Adipose tissue (tissue), 3 donors: Measurements from ENCODE around the gene BCAR1. TPM values are rescaled to one million over a fixed set of nuclear protein-coding genes. Genes with fewer than 3 reads are reported as not detected.
"Not testable (repeated sequence)": the region's sequence is repeated elsewhere in the genome, so short reads cannot be mapped to it uniquely, and the experiment has no call there.

ENCODE experiments used
- H3K27ac ChIP-seq: one replicate; pipeline ENCODE4 v1.5.1; 2013; ENCODE audit warnings: low read depth, low read length
- WGBS, 3 donors: extraction: QIAGEN DNeasy Blood & Tissue Kit; methylation state at CpG; one replicate each; pipeline ENCODE4 v1.1.7; 2013; 5-methylcytosine and 5-hydroxymethylcytosine counted together
- polyA plus RNA-seq, 3 donors: library from polyadenylated mRNA; stranded (reverse); fragments of 200-250 nt; gene quantifications; one replicate each; pipeline ENCODE4 v1.2.3, GENCODE V29; 2013
- donor health status: healthy with polysubstance abuse.
- donor health status: Bipolar disorder and iron deficiency.
- donor health status: healthy.

The BCAR1 gene
- polyA plus RNA-seq, 3 donors: 28.6 to 64.0 (median 28.7) TPM

DNA sequence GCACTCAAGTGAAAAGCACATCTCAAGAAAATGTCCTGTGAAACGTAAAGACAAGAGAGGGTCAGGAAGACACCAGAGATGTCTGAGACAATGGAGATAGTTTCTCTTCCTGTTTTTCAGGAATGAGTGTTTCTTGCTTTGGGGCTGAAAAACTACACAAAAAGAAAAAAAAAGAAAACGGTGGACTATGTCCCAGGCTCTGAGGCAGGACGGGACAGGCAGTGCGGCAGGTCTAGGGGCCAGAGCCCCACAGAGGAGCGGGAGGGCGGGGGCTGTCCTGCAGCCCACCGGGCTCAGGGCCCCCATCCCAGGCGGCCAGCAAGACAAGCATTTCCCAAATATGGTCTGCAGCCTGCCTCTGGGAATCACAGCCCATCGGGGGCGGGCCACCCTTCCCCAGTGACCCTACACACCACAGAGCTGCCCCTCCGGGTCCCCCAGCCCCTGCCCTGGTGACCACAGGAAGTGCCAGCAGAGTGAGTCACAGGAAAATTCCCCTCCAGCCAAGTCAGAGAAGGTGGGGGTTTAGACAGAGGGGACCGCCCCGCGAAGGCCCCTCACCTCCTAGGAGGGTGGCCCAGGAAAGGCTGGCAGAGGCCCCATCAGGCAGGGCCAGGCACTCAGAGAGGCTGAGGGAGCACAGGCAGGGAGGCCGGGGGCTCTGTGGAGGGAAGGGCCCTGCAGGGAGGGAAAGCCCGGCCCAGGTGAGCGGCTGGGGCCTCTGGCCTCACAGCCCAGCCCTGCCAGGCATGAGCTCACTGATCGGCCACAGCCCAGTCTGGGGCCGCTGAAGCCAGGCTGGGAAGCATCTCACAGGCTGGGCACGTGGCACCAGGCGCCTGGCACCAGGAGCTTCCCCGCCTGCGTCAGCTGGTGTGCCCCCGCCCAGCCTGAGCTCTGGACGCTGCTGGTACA is 6.3 kb downstream of the BCAR1 start:
- 36 to 43% (median 38%) methylated on average over 21 to 25 of the region's 25 CpGs for WGBS, 3 donors
- peak overlapping the region; percentile 78 for H3K27ac ChIP-seq

DNA sequence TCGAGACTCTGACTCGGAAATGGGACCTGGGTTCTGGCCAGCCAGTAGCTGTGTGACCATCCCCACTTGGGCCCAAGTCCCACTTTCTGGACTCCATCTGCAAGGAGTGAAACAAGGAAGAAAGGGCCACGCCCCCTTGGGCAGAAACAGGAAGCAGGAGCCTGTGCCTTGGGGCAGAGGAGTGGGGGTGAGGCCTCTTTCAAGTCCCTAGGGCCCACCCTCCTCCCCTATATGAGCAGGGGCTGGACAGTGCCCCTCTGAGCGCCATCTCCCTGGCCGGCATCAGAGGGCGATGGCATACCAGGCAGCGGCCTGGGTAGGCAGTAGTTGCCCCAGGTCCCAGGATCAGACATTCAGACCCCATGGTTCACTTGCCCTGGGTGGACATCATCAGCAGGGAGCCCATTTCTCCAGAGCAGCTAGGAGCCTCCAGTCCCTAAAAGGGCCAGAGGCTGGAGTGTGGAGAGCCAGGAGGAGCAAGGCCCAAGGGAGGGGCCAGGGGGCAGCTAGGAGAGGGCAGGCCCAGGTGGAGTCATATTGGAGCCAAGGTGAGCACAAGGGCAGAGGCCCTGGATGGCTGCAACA is 7.1 kb downstream of the BCAR1 start:
- peak overlapping the region; percentile 78 for H3K27ac ChIP-seq
- WGBS, 3 donors: 57 to 80% (median 64%) methylated on average over 7 of the region's 7 CpGs

DNA sequence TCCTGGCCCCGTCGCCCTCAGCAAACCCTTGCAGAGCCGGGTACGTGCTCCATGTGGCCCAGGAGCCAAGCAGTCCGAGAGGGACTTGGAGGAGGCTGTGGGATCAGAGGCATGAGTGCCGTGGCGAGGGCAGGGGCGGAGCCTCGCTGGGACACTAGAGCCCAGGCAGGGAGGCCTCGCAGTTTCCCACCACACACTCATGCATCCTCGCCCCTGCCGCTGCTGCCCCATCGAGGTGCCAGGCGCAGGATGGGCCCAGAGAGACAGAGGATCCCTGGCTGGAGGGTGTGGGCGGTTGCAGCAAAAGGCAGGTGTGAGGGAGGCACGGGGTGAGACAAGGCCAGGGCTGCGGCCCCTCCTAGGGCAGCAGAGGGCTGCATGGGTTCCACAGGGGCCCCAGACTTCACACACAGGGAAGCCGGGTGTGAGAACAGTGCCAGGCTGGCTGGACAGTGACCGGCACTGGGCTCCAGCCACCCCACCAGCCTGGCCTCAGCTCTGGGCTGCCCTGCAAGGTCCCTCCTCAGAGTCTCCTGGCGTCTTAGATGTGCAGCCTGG is 7.7 kb downstream of the BCAR1 start:
- WGBS, 3 donors: 64 to 70% (median 66%) methylated on average over 20 of the region's 20 CpGs
- H3K27ac ChIP-seq: no peak overlapping the region

DNA sequence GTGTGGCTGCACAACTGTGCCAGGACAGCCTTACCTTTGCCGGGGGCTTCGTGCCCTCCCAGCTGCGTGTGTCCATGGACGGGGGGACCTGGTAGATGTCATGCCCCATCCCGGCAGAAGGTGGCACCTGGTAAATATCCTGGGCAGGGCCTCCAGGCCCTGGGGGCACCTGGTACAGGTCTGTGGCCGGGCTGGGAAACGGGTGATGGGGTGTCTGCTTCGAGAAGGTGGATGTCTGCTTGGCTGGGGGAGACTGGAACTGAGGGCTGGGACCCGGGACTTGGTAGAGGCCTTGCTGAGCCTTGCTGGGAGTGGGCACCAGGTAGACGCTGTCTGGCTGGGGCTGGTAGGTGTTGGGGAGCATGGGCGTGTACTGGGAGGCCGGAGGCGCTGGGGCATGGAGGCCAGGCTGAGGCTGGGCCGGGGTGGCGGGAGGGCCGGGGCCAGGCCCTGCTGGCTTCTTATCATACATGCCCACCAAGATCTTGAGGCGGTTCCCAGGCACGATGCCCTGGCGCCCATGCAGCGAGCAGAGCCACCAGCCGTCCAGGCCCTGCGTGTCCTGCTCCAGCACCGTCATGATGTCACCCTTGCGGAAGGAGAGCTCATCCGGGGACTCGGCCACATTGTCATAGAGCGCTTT is 8.9 kb downstream of the BCAR1 start:
- 91 to 93% (median 93%) methylated on average over 27 of the region's 27 CpGs for WGBS, 3 donors
- H3K27ac ChIP-seq: not testable (repeated sequence)

DNA sequence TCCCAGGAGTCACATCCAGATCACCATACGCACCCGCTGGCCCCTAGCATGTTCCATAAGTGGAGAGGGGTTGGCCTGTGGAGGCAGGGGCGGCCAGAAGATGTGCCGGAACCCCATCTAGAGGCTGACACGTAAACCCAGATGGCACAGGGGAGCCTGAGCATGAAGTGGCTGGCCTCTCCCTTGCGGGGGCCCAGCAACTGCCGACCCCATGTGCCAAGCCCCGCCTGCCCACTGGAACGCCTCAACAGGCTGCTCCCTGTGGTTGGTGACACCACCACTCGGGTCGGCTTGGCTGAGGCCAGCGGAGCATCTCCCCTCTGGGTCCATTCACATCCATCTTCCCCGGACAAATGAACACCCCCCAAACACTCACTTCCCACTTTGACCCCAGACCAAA is 9.5 kb downstream of the BCAR1 start:
- H3K27ac ChIP-seq: no peak overlapping the region
- 90 to 92% (median 92%) methylated on average over 13 of the region's 13 CpGs for WGBS, 3 donors

DNA sequence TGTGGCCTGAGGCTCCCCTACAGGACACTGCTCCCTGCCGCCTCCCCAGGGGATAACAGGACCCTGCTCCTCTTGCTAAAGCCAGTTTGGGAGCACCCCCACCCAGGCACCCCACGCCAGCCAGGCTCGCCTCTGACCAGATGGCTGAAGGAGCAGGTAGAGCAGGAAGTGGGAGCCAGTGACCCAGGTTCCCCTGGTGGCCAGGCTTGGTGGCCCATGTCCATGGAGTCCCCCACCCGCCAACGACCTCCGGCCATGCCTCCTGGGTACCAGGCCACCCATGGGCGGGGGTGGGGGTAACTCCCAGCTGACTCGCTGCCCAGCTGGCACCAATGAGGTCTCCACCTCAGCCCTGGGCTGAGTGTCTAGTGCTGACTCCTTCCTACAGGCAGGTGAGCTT is 10.0 kb downstream of the BCAR1 start:
- H3K27ac ChIP-seq: no peak overlapping the region
- 77 to 96% (median 79%) methylated on average over 5 to 8 of the region's 8 CpGs for WGBS, 3 donors

DNA sequence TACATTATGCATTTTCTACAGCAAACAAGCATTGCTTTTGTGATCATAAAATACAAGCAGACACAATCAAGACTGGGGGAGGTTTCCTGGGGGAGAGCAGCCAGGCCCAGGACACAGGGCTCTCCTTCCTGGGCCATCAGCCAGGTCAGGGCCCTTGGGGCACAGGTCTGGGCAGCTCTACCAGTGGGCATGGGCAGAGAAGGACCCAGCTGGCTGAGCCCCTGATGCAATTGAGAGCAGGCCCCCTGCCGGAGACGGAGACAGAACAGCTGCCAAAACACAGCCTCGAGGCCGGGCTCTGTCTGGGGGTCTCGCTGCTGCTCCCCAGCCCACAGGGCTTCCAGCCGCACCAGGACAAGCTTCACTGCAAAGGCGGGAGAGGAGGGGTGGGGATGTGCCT is 10.8 kb downstream of the BCAR1 start:
- 77 to 82% (median 79%) methylated on average over 7 of the region's 7 CpGs for WGBS, 3 donors
- H3K27ac ChIP-seq: not testable (repeated sequence)

DNA sequence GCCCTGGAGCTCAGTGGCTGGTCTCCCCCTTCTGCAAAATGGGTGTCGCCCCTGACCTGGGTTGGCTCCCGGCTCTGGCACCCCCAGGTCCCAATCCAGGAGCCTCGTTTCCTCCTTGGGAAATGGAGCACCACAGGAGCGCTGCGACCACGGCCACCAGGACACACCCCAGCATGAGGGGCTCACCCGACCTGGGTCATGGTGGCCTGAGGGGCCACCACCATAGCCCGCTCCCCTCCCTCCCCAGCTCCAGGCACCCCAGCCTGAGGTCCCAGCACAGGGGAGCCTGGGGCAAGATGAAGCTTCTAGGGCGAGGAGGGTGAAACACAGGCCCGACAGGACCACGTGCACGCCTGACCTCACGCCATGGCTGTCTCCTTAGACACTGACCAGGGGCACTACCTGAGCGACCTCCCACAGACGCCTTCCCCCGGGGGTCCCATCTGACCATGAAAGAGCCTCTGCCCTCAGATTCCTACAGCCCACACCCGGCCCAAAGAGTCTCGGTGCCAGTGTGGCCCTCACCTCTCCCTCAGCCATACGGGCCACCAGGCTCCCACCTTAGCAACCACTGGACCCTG is 11.8 kb downstream of the BCAR1 start:
- 86 to 88% (median 88%) methylated on average over 16 to 19 of the region's 19 CpGs for WGBS, 3 donors

DNA sequence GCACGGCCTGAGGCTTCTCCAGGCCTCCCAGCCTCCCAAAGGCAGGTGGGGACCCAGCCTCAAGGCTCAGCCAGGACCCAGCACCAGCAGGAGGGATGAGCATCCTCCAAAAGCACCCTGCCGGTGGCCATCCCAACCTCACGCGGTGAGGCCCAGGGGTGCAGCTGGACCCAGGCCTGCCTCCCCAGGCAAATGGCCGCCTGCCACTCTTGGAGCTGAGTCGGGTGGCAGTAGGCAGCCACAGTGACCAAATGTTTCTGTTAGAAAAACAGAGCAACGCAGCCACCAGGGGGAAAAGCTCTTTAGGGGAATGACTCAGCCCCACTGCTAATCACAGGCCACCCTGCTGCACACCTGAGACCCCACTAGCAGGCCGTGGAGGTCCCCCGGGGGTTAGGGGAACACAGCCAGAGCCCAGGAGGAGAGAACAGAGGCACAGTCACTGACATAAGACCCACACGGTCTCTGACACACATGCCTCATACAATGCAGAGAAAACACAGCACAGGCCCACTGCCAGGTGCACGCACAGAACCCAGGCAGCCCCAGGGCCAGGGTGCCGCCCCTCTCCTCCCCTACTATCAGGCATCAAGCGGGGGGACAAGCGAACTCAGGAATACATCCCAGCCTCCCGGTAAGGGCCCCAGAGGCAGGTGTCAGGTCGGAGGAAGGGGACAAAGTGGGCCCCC is 12.4 kb downstream of the BCAR1 start:
- no peak overlapping the region for H3K27ac ChIP-seq
- 52 to 62% (median 54%) methylated on average over 16 of the region's 16 CpGs for WGBS, 3 donors

More for the DNA sequence above, 11.8 kb downstream of the BCAR1 start:
- no peak overlapping the region for H3K27ac ChIP-seq

DNA sequence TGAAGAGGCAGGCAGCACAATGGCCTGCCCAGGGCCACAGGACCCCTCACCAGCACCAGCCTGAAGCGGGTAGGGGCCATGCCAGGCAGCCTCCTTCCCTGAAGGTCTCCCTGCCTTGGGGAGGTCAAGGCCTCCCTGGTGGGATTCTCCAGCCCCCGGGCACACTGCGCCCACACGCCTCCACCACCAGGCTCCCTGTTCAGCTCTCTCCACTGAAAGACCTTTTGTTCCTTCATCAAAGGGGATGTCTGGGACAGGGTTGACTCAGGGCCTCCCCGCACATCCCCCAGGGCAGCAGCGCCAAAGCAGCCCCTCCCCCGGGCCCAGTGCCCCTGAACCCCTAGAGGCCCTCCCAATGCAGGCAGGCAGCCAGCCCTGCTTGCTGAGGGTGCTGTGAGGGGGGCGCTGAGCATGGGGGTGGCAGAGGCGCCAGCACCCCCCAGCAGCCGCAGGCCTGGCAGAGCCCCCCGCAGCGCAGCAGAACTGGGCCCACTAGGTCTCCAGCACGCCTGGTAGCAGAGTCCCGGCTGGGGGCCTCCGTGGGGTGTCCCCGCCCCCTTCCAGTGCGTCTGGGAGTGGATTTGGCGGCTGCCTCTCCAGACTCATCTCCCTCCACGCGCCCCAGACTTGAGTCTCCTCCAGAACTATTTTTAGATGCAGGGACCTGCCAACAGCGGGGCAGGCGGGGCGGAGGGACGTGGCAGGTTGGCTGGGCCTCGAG is 13.1 kb downstream of the BCAR1 start:
- 33 to 49% (median 41%) methylated on average over 24 to 25 of the region's 25 CpGs for WGBS, 3 donors
- H3K27ac ChIP-seq: no peak overlapping the region

DNA sequence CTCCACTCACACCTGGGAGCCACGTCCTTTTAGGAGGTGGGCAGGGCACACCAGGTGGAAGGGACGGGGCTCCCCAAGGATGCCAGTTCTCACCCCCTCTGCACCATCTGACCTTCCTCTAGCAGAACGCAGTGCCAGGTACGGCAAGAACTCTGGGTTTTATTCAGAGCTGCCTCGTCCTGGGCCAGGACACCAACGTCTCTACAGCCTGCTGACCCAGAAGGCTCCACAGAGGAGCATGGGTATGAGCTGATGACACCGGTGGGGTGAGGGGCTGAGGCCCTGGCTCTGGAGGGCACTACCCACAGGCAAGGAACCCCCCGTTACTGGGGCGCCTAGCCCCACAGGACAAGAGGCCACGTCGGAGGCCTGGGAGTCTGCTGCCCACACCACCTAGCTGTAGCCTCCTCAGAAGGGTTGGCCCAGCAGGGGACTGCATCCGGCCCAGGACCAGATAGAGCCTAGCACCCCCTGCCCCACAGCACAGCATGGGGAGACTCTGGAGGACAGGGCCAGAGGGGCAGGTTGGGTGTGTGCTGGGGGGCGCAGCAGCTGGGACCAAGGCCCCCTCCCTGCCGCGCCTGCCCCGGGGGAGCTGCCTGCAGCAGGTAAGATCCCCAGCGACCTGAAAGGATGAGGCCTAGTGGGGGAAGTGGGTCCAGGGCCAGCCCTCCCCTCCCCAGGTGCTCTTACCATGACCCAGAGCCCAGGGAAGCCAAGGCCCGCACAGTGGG is 13.9 kb downstream of the BCAR1 start:
- WGBS, 3 donors: 88 to 89% (median 88%) methylated on average over 17 to 18 of the region's 18 CpGs
- H3K27ac ChIP-seq: no peak overlapping the region

DNA sequence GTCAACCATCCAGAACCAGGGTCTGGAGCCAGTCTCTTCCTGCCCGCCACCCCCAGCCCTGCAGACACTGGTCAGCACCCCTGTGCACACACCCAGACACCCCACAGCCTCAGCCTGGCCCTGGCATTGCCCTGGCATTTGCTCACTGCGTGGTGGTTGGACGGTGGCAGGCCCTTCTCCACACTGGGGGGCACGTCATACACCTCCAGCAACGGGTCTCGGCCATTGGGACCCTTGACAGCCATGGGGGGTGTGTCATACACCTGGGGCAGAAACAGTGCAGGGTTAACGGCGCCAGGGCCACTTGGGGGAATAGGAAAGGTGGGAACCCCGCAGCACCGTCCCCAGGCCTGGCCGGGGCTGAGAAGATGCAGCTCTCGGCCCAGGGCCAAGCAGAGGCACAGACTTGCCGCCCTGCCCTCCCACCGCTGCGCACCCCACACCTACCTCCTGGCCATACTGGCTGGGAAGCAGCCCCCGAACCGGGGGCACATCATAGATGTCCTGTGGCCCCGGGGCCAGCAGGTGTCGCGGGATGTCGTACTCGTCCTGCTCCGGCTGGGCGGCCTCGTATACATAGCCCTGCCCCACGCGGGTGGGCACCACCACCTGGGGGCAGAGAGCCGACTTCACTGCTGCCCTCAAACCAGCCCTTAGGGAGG is 14.6 kb downstream of the BCAR1 start:
- H3K27ac ChIP-seq: no peak overlapping the region
- WGBS, 3 donors: 88 to 93% (median 92%) methylated on average over 23 to 28 of the region's 28 CpGs

DNA sequence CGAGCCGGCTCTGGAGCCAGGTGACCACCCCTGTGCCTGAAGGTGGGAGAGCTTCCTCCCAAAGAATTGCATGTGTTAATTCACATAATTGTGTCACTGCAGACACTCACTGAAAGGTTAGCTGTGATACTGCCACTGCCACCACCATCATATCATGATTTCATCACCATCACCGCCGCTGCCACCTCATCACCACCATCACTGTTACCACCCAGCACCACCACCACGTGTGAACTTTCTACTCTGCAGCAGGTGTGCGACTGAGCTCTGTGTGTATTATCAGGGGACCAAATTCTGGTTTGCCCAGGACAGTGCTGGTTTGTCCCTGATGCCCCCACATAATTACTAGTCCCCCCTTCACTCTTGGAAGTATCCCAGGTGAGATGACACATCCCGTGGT is 15.2 kb downstream of the BCAR1 start:
- H3K27ac ChIP-seq: no peak overlapping the region
- WGBS, 3 donors: 56 to 84% (median 78%) methylated on average over 7 of the region's 7 CpGs

DNA sequence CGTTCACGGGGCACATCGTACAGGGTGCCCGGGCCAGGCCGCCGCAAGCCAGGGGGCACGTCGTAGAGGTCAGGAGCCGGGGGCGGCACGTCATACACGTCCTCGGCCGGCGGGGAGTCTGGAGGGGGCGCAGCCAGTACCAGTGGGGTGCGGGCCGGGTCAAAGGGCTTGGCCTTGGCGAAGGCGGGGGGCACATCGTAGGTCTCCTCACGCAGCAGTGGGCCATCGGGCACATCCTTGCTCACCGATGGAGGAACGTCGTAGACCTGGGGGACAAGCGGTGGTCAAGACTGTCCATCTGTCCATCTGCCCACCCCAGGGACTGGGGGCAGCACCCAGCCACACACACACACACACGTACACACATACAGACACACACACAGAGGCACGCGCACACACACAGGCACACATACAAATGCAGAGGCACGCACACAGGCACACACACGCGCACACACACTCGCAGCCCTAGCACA is 15.7 kb downstream of the BCAR1 start:
- H3K27ac ChIP-seq: no peak overlapping the region
- 91 to 93% (median 92%) methylated on average over 34 of the region's 34 CpGs for WGBS, 3 donors

DNA sequence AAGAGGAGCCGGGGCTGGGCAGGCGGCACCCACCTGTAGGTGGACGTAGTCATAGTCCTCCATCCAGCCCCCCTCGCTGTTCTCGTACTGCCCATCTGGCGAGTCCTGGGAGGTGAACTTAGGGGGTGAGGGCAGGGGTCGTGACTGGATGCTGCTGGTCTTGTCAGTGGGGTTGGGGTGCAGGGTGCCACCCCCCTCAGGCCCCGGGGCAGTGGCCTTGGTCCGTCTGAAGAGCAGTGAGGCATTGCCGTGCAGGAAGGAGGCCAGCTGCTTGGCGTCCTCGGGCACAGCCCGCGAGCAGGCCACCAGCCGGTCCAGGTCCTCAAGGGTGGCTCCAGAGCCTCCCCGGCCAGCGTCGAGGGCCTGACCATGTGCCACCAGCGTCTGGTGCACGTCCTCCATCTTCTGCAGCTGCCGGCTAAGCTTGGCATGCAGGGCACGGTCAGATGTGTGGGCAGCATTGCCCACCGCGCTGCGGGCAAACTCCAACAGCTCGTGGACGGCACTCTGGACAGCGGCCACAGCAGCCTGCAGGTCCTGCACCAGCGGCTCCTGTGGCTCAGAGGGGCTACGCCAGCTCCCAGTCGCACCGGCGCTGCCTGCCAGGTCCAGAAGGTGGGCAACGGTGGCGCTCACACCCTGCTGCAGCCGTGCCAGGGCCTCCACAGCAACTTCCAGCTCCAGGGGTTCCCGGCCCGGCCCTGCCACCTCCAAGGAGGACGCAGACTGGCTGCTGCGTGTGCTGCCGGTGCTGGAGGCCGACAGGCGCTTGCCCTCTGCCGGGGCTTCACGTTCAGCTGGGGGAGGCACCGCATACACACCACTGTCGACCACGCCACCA is 16.3 kb downstream of the BCAR1 start:
- H3K27ac ChIP-seq: no peak overlapping the region
- 80 to 88% (median 83%) methylated on average over 38 to 48 of the region's 48 CpGs for WGBS, 3 donors

DNA sequence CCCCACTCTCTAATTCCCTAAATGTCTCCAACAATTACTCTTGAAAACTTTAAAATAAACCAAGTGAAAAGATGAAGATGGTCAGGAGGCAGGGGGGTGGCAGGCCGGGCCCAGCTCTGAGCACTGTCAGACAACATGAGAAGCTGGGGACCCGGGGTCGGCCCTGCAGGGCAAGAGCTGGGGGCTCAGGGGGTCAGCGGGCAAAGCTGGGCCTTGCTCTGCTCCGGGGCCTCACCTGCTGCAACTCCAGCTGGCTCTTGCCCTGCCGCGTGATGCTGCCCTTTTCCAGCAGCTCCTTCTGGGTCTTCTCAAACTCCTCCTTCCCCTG is 17.8 kb downstream of the BCAR1 start:
- no peak overlapping the region for H3K27ac ChIP-seq
- WGBS, 3 donors: 49 to 65% (median 50%) methylated on average over 7 of the region's 7 CpGs
